ENCODE measurements around the gene TMEM178A.

Gene TMEM178A

GRCh38 chr2:39682066-39682692 is 16.5 kb downstream of the TMEM178A start:
- no peak for DNase-seq

- no peak for DNase-seq
Observed at GRCh38 chr2:39683022-39683699, 17.4 kb downstream of the TMEM178A start.

DNA sequence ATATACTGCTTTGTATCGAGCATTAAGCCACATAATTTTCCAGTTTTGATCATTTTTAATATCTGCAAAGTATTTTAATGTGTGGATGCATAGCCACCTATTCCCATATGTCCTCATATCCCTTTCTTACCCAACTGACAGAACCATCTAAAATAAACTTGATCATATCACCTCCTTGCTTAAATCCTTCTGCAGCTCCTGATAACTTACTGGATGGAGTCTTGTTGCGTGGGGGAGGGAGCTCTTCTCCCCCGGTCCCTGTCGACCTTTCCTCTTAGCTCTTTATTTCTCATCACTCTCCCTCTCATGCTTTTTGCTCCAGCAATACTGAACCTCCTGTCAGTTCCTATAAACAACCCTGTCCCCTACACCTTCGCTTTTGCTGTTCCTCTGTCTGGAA is 18.7 kb downstream of the TMEM178A start:
- DNase-seq, result no peak

DNA sequence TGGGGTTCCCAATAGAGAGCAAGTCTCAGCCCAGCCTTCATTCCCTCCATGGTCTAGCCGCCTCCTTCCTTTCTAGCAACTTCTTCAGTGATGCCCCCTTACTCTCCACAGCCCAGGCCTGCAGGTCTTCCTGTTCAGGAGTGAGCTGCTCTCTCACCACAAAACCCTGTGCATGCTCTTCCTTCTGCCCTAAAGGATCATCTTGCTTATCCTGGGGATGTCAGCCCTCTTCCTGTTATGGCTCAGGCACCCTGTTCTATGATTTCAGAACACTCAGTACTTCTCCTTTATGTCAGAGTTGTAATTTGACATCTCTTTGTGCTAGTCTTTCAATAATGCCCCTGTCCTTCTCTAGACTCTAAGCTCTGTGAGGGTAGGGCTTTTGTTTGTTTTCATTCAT is 19.4 kb downstream of the TMEM178A start:
- no peak for DNase-seq

DNA sequence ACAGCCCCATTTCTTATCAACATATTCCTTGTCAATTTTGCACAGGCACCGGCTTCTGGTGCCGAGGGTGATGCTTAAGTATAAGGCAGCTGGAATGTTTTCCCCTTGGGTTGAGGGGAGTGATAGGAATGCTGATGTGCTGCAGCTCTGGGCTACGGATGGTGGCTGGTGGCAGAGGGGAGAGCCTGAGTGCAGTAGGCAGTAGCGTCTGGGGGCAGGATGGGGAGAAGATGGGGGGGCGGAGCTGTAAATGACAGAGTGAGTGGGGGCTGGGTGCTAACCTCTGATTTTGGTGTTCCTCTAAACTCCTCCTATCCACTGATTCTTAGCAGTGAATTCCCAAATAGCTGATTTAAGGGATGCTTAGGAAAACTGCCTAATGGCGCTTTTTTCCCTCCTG is 20.7 kb downstream of the TMEM178A start:
- no peak for DNase-seq

DNA sequence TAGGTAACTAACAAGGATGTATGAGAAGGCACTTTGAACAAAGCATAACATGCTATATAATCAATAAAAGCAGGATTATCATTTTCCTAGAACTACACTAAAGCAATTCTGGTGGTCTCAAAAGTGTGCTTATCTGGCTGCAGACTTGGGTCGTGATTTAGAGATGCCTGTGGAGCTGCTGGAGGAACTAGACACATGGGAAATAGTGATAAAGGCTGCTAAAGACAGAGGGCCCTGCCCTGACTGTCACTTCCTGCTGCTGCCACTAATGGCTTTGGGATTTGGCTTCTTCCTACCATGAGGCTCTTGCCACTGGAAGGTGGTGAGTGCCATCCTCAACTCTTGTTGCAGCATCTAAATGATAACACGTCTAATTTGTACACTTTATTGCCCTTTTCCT is 22.5 kb downstream of the TMEM178A start:
- no peak for DNase-seq

- DNase-seq, result no peak
Observed at GRCh38 chr2:39689272-39689841, 23.6 kb downstream of the TMEM178A start.

GRCh38 chr2:39689876-39690275 is 24.2 kb downstream of the TMEM178A start:
- DNase-seq, result no peak

DNA sequence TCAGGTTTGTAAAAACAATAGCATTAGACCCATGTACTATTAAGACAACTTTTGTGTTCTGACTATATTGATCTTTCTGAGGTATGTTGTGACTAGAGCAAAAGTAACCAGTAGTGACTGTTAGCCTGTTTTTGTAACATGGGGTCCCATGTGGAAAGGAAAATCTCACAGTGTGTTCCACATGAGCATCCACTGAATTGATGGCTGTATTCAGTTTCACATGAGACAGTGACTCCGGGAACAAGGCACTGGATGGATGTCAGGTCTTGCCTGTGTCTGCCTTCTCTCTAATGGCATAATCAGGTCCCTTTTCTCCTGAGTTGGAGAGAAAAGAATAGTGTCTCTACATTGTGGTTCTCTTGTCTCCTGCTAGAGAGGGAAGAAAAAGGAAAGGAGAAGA is 27.5 kb downstream of the TMEM178A start:
- no peak for DNase-seq

DNA sequence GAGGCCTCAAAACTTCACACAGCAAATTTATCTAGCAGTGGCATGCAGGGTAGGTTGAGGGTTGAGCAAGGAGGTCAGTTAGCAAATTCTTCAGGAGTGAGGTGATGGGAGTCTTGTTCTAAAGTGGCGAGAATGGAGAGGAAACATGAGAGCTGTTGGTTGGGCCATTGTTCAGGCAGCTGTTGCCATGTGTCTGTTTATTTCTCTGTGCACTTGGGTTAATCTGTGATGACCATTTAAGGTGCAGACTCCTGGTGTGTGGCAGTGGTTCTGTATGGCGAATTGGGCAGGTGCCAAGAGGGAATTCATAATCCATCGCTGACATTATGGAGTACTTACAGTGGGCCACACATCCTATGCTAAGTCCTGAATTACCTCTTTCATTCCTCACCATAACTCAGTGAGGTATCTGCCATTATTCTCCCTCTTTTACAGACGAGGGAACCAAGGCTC is 30.4 kb downstream of the TMEM178A start:
- peak; percentile 61 for DNase-seq

- DNase-seq, result peak; percentile 65
Observed at GRCh38 chr2:39696838-39697237, 31.1 kb downstream of the TMEM178A start.

GRCh38 chr2:39697454-39697853 is 31.7 kb downstream of the TMEM178A start:
- no peak for DNase-seq

DNA sequence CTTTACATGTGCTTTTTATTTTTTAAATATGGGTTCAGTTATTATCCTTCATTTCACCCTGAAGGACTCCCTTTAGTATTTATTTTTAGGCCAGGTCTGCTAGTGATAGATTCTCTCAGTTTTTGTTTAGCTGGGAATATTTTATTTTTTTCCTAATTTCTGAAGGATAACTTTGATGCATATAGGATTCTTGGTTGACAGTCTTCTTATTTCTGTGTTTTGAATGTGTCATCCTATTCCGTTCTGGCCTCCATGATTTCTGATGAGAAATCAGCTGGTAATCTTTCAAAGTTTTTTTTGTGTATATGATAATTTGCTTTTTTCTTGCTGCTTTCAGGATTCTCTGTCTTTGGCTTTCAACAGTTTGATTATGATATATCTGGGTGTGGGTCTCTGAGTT is 35.4 kb downstream of the TMEM178A start:
- no peak for DNase-seq

DNA sequence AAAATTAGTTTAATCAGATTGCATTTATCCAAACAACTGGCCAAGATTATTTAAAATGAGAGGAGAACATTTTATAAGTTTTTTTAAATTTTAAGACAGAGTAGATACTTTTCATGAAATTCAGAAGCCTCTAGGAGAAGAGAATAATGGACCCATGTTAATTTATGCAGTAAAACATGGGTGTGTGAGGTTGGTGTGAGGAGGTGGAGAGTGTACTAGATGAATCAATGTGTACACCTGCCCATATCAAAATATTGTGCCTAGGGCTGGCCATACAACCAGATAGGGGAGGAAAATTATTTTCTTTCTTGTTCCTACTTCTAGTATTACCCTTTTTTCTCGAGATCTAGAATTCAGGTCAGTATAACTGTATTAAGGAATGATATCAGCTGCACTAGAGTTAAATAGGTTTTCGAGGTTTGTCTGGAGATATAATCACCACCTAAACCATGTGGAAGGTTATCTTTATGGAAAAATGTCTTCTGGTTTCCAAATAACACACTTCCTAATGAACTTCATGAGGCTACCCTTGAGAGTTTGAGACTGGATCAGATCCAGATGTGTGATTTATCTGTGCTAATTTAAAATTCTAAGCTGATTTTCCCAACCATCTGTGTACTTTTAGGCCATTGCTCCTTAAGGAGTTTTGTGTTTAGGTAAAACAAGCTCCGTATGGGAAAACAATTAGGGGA is 37.6 kb downstream of the TMEM178A start:
- no peak for DNase-seq

- no peak for DNase-seq
Observed at GRCh38 chr2:39704540-39704939, 38.8 kb downstream of the TMEM178A start.

DNA sequence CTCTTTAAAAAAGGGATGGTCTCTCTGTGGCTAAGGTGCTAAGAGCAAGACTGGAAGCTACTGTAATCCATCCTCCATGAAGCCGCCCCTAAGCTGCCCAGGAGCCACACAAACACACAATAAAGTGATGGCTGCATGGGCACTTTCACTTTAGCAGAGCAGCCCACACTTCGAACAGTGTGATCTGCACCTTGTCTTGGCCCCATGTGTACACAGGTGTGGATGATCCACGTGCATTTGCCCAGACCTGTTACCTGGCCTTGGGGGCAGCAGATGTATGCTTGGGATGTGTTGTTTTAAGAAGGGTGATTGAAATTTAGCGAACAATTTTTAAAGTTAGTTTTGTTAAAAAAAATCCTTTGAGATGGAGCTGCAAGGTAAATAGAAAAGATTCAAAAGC is 39.9 kb downstream of the TMEM178A start:
- no peak for DNase-seq

GRCh38 chr2:39706312-39706711 is 40.6 kb downstream of the TMEM178A start:
- no peak for DNase-seq

GRCh38 chr2:39706945-39707344 is 41.2 kb downstream of the TMEM178A start:
- no peak for DNase-seq

DNA sequence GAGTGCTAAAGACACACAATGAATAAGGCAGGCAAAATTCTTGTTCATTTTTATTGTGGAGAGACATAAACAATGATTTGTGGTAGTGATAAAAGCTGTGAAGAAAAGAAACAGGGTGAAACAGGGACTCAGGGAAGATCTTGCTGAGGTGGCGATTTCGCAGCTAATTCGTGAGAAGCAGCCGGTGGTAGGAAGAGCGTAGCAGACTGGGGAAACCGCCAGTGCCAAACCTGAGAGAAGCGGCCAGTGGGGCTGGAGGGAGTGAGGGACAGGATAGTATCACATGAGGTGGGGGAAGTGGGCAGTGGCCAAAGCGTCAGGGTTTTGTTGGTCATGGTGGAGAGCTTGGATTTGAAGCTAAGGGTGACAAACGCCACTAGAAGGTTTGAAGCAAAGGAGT is 42.3 kb downstream of the TMEM178A start:
- no peak for DNase-seq

DNA sequence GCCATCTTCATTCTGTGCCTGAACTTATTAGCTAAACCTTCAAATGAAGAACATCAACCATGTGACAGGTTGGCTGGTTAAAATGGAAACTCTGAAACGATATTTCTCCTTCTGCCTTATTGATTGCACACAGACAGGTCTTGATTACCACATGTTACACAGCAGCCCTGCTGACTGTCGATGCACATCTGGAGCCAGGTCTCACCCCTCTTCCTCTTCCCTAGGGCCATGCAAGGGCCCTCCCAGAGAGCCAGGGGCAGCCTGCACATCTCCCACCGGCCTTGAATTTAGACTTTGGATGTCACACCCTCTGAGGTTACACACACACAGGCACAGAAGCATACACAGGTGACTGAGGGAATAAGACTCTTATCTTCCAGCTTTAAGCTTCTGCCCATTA is 45.1 kb downstream of the TMEM178A start:
- no peak for DNase-seq

GRCh38 chr2:39712953-39713352 is 47.2 kb downstream of the TMEM178A start:
- DNase-seq, result no peak

GRCh38 chr2:39715095-39715494 is 49.4 kb downstream of the TMEM178A start:
- no peak for DNase-seq

DNA sequence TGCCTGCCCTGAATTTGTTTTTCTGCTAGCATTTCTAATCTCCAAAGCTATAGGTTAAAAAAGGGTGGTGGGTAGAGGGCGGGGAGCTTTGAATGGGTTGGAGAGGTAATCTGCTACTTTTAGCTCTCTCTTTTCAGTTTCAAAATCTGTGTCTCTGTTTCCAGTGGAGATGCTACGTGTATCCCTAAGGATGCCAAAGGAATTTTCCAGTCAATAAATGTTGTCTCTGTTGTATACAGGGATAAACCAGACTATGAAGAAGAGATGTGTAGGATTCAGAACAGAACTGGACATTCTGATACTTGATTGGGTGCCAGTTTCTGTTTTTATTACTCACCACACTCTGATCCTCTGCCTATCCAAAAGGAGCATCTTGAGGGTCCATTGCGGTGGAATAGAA is 50.1 kb downstream of the TMEM178A start:
- DNase-seq, result no peak

DNA sequence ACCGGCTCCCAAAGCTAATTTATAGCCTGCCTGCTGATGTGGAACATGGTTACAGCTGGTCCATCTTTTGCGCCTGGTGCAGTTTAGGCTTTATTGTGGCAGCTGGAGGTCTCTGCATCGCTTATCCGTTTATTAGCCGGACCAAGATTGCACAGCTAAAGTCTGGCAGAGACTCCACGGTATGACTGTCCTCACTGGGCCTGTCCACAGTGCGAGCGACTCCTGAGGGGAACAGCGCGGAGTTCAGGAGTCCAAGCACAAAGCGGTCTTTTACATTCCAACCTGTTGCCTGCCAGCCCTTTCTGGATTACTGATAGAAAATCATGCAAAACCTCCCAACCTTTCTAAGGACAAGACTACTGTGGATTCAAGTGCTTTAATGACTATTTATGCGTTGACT is 51.4 kb downstream of the TMEM178A start:
- DNase-seq, result no peak

Measured in fibroblast of skin of right biceps (primary cell).